ENCODE results near the gene KIF26A. TPM values are rescaled to one million over a fixed set of nuclear protein-coding genes. Genes with fewer than 3 reads are reported as not detected.

KIF26A gene
- total RNA-seq, 1 donor from 2014 or later = 5.9 TPM

GRCh38 chr14:104111301-104112112 is 26.9 kb upstream of the KIF26A start:
- intact Hi-C loops (cut with DNase I) = no loop called here
- H3K36me3 ChIP-seq = no peaks in the 10 kb centered on the region
- H3K4me3 ChIP-seq = no peak overlapping the region
- H3K27ac ChIP-seq = no peak overlapping the region
- H3K27me3 ChIP-seq = peaks cover 9% of the 10 kb centered on the region
- ATAC-seq = no peak
- no peak for TF ChIP-seq CTCF (IDR thresholded peaks at IDR 0.05)
- H3K4me1 ChIP-seq = no peaks in the 10 kb centered on the region
- no peaks in the 10 kb centered on the region for H3K9me3 ChIP-seq
- peak; percentile 62 for DNase-seq

GRCh38 chr14:104112113-104112505 is 26.3 kb upstream of the KIF26A start:
- peak; percentile 59 for DNase-seq
- ATAC-seq = no peak
- Histone ChIP-seq H3K4me1 (no peaks in the 10 kb centered on the region), H3K36me3 (no peaks in the 10 kb centered on the region), H3K27ac (no peak overlapping the region), H3K9me3 (no peaks in the 10 kb centered on the region), H3K4me3 (no peak overlapping the region), H3K27me3 (peaks cover 11% of the 10 kb centered on the region)
- TF ChIP-seq CTCF (IDR thresholded peaks at IDR 0.05) = no peak
- intact Hi-C loops (cut with DNase I) = no loop called here

- no peak for ATAC-seq
- Histone ChIP-seq H3K4me1 (no peaks in the 10 kb centered on the region), H3K9me3 (no peaks in the 10 kb centered on the region), H3K27ac (no peak overlapping the region), H3K4me3 (no peak overlapping the region), H3K27me3 (peaks cover 19% of the 10 kb centered on the region), H3K36me3 (no peaks in the 10 kb centered on the region)
- peak; percentile 54 for DNase-seq
- intact Hi-C loops (cut with DNase I) = no loop called here
- no peak for TF ChIP-seq CTCF (IDR thresholded peaks at IDR 0.05)
Observed at GRCh38 chr14:104112609-104113571, 25.5 kb upstream of the KIF26A start.

GRCh38 chr14:104113631-104114420 is 24.6 kb upstream of the KIF26A start:
- TF ChIP-seq CTCF (IDR thresholded peaks at IDR 0.05) = no peak
- Histone ChIP-seq H3K4me1 (no peaks in the 10 kb centered on the region), H3K36me3 (no peaks in the 10 kb centered on the region), H3K27ac (no peak overlapping the region), H3K9me3 (no peaks in the 10 kb centered on the region), H3K27me3 (peaks cover 28% of the 10 kb centered on the region), H3K4me3 (no peak overlapping the region)
- ATAC-seq (no peak), DNase-seq (peak; percentile 69)
- intact Hi-C loops (cut with DNase I) = no loop called here

- intact Hi-C loops (cut with DNase I) = no loop called here
- ATAC-seq (no peak), DNase-seq (peak; percentile 60)
Observed at GRCh38 chr14:104114421-104115130, 23.8 kb upstream of the KIF26A start.

More at GRCh38 chr14:104114421-104115130, 23.8 kb upstream of the KIF26A start:
- Histone ChIP-seq H3K27ac (no peak overlapping the region), H3K9me3 (no peaks in the 10 kb centered on the region), H3K36me3 (no peaks in the 10 kb centered on the region), H3K27me3 (peaks cover 36% of the 10 kb centered on the region), H3K4me3 (no peak overlapping the region), H3K4me1 (no peaks in the 10 kb centered on the region)
- no peak for TF ChIP-seq CTCF (IDR thresholded peaks at IDR 0.05)
